HG03439 (cell line): ENCODE measurements around the gene NSUN6.

Experiments
- ATAC-seq: cut with Tn5 transposase; IDR thresholded peaks from one replicate; pipeline ENCODE4 v1.9.1; 2021; ENCODE audit warnings: mild to moderate bottlenecking, moderate library complexity; ENCODE audit not compliant: unreplicated experiment

Gene NSUN6

DNA sequence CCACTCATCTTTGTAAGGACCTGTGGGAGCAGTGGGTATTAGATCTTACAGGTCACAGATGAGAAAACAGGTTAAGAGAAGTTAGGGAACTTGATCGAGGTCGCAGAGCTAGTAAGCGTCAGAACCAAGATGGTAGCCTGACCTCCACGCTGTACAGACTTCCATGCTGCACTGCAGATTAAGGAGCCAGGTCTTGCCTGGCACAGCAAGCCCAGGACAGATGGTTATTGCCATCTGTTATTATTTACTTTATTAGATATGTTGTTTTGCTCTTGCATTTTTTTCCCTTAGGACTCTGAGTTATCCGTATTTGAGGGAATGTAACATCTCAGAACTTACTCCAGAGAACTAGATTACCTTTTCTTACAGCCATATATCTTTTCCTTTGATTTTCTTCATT is 147.2 kb downstream of the NSUN6 start:
- ATAC-seq, result no peak

DNA sequence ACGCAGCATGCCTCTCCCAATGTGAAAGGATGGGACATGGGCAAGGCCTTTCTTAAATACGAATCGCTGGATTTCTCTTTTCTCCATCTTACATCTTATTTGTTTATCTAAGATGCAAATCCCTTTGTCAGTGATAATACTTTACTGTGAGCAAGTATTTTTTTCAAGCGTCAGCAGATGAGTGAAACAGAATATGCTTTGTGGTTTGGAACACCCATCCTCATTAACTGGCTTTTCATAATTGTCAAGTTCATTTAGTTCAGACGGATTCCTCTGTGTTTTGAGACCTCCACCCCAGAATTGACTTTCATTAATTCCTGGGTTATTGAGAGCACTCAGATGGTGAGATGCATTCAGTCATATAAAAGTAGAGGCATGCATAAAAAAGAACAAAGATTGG is 149.8 kb downstream of the NSUN6 start:
- no peak for ATAC-seq

DNA sequence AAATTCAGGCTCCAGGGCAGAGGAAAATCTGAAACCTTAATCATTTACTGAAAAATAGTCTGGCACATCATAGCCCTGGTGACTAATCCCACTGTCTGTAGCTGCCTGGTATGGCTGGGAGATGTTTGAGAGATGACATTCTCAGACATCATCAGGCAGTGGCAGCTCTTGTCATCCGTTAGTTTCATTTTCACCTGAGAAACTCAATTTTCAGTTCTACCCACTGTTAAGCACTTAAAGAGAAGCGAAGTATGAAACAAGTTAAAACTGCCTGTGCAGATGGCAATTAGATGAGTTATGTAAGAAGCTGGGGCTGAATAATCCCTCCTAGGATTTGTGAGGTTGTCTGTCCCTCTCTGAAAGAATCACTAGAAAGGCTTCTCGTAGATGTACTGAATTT is 150.2 kb downstream of the NSUN6 start:
- peak; percentile 91 for ATAC-seq

DNA sequence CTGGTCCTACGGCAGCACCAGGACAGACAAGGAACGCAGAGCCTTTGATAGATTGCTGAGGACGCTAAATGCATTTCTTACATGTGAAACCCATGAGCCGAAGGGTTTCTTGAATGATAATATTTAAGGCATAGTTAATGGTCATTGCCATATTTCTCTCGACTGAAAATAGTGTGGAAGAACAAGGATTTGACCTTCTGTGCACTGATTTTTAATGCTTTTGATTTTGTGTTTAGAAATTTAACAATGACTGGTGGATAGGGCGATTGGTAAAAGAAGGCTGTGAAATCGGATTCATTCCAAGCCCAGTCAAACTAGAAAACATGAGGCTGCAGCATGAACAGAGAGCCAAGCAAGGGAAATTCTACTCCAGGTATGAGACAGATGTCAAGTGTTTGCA is 150.8 kb downstream of the NSUN6 start:
- ATAC-seq, result no peak

DNA sequence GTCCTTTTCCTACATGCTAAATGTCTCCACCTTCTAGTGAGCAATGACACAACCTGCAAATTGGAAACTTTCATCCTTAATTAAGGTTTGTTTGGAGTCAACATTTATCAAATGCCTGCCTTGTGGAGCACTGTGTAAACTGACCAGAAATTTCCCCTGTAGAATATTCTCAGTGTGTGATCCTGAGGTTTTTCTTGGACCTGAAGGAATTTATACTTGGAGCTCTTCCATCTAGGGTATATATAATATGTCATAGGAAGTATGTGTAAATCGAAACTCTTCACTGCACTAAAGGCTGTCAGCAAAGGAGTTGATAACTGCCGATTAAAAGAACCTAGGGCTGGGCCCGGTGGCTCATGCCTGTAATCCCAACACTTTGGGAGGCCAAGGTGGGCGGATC is 152.4 kb downstream of the NSUN6 start:
- ATAC-seq, result no peak

DNA sequence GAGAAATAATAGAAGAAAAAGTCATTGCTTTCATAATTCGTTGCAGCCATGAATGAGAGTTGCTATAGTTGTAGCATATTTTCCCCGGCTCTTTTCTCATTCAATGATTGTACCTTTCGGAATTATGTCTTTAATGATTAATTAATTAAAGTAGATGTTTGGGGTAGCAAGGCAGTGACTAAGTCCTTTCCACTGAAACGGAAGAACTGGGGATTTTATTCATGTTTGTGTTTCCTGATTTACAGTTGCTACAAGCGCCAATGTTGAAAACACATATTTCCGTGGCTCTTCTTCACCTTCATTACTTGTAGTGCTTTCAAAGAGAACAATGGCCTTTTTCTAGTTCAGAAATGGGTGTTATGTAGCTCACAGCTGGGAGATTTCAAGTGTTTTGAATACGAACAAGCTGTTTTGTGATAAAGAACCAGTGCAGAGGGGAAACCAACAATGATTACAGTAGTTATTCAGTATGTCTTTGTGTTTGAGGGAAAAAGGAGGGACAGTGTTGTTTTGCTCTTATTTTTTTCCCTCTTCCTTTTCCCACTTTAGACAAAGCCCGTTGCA is 153.5 kb downstream of the NSUN6 start:
- ATAC-seq, result no peak
